Glomerular endothelial cell (primary cell): Measurements from ENCODE around the gene PRKG1. TPM values are rescaled to one million over a fixed set of nuclear protein-coding genes. Genes with fewer than 3 reads are reported as not detected.
"Not testable (repeated sequence)": the region's sequence is repeated elsewhere in the genome, so short reads cannot be mapped to it uniquely, and the experiment has no call there.

Source experiments
- DNase-seq: peaks from one replicate; pipeline ENCODE4 v3.0.0-alpha.2; 2011; ENCODE audit warnings: low read depth, low spot score; ENCODE audit errors: extremely low read depth
- total RNA-seq: library from RNA; depleted of rRNA; stranded (reverse); fragments of >200 nt; gene quantifications from 2 replicates; pipeline ENCODE4 v1.2.3, GENCODE V29; 2015

Gene PRKG1
- total RNA-seq, 1 donor from 2014 or later, result 4.9 TPM

DNA sequence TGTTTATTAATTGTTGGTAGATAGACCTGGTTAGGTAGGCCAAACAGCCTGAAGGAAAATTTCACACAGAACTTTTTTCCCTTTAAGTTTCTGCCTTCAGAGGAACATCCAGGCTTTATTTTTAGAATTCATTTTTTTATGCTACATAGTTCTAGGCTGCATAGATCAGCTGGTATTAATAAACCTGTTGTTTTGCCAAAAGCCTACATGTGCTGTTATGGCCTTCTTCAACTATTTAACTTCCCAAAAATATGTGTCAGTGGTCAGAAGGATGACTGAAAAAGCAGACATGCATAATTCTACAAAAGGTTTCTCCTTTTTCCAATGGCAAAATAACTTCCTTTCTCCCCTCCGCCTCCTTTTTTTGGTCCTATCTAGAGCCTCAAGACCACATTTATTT, 936.8 kb downstream of the PRKG1 start:
- DNase-seq, result no peak

DNA sequence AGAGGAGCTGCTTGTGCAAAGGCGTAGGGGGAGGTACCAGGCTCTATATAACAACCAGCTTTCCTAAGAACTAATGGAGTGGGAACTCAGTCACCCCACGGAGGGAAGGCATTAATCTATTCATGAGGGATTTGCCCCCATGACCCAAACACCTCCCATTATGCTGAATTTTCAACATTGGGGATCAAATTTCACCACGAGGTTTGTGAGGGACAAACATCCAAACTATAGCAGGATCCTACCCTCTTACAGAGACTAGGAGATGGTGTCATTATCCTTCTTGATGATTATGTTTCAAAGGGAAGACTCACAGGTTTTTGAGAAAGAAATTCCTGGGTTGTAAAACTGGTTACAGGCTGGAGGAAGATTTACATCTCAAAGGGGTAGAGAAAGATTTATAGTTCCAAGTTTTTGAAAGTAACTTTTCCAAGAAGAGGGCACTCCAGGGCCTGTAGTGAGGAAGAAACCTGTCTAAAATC, 944.8 kb downstream of the PRKG1 start:
- no peak for DNase-seq

DNA sequence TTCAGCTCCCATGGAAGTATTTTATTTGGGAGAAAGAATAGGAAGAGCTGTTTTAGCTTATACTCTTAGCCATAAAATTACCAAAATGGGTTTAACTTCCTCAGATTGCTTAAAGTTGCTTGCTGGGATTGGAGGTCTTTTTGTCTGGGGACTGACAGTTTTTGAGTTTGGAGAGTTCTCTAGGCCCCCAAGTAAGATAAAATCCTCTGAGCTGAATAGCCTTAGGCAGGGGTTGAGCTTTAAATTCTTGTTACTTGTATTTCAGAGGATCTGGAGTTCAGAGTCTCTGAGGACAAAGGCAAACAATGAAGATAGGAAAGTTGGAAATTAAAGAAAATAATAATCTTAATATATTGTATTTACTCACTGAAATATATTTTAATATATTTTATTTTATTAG, 945.4 kb downstream of the PRKG1 start:
- DNase-seq, result no peak

DNA sequence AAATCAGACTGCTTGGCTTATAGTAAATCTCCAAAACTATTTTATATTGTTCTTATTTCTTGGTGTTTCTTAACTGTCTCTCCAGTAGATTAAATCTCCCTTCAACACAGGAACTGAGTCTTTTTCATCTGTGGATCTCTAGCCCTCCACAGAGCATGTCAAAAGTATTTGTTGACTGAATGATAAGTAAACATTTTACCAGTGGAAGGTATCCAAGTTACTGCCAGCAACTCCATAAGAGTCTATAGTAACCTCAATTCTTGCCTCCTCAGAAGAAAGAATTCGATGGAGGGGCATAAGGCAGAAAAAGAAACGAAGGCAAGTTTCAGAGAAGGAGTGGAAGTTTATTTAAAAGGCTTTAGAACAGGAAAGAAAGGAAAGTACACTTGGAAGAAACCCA, 945.9 kb downstream of the PRKG1 start:
- no peak for DNase-seq

DNA sequence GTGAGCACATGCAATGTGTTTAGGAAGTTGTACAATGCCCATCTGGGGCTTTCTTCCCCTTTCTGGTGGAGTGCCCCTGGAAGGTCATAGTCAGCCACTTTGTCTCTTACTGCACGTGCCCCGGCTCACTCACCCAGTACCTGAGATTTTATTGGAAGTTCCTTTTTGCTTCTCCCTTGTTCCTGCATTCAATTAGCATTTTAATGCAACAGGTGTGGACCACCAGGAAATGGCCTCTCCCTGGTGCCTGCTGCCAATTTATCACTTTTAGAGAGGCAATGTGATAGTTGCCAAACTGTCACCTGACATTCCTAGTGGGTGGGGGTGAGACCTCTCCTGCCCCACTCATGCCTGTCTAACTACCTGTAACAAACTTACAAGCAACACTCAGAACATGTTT, 946.4 kb downstream of the PRKG1 start:
- no peak for DNase-seq

DNA sequence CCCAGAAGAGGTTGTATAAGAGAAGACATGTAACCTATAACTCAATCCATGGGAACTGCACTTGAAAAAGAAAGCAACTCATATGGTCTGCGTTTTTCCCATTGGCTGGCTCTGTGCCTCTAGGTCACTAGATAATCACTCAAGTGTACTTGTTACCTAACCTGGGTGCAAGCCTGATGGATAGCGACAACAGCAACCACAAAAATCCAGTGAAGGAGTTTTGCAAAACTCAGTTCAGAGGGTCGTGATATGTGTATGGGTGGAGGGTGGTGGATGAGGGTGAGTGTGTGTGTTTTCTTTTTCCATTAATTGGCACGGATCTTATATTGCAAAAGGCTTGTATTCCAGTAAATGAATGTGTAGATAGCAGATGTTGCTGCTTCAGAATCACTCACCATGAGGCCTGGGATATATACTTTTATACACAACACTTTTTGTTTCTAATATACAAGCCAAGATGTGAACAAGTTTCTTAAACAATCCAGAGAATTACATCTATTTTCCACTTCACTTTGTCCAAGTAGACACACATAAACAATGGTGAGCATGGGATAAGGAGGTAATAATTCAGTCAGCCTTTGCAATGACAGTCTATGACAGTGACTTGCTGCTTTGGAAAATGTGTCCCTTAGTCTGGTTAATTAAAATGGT, 952.9 kb downstream of the PRKG1 start:
- no peak for DNase-seq

DNA sequence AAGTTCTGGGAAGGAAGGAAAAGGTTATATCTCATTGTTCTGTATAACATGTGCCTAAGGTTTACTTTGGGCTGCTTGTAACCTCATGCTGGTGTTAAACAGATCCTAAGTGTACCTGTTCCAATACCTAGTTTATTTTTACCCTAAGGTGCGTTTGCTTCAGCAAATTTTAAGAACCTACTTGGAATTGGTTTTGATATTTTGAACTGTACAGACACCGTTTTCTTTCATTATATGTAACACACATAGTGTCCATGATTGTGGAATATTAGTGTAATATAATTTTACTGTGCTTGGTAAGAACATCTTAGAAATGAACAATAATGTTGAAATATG, 954.2 kb downstream of the PRKG1 start:
- DNase-seq, result no peak

DNA sequence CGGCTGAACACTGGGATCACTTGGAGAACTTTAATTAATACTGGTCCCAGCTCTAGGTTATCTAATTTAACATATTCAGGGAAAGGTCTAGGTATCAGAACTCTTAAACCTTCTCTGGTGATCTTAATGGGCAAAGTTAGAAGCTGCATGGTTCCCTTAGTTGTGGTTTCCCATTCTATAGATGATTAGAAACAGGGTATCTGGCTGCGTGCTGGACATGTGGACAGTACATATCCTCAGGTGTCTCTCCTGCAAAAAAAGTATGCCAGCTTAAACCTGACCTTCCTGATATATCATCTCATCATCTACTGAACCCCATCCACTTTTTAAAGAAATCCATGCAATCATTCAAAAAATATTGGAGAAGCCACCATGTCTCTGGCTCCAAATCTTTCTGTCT, 955.3 kb downstream of the PRKG1 start:
- no peak for DNase-seq

DNA sequence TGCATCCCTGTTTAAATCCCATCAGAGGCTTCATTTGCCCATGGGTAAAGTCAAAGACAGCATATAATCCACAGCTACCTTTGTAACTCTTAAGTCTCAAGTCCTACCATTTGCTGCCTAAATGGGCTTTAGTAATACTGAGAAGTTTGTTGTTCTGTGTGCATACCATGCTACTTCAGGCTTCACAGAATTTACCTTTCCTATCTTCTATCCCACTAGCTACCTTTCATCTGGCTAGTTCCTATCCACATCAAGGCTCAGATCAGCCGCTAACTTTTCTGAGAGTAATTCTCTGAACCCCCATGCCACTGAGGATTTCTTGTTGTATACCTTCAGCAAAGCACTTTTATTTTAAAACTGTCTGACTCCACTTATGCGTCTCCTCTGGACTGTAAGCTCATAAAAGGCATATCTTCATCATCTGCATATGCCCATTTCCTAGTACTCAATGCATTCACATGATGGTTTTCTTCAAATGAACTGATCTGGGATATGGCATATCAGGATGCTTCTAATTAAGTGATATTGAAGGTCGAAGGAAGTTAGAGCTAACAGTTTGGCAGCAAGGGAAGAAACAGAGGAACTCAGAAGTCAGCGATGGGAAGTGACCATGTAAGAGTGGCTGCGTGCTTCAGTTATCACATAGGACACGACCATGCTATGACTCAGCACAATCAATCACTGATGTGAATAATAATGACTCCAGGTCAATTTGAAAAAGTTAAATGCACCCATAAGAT, 955.9 kb downstream of the PRKG1 start:
- no peak for DNase-seq

DNA sequence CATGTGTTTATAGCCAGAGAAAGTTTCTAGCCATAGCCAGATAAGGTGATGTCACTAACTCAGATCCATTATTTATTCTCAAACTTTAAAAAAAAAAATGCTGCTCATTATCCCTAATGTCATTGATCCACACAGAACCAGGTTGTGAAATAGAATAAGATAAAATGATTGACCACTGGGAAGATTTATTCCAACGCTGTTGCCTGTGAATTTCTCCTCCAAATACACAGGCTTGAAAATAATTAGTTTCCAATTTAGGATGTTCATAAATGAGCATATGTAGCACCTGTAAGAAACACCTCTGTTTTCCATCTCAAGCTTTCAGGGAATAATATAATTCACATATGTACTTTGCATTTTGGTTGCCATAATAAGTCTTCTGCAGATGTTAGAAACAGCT, 956.7 kb downstream of the PRKG1 start:
- no peak for DNase-seq

DNA sequence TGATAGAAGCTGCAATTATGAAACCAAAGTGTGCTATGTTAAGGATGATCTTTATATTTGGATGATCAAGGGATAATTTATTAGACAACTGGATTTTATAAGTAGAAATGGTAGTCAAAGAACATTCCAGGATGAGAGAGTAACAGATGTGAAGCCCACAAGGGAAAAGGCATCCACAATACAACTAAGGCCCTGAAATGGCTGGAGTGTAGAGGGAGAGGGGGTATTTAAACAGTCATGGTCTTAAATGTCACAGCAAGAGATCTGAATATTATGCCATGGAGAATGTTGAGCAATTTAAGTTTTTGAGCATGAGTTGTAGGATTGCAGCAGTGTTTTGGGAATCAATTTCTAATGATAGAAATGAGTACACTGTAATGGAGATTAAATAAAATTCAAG, 957.5 kb downstream of the PRKG1 start:
- no peak for DNase-seq

DNA sequence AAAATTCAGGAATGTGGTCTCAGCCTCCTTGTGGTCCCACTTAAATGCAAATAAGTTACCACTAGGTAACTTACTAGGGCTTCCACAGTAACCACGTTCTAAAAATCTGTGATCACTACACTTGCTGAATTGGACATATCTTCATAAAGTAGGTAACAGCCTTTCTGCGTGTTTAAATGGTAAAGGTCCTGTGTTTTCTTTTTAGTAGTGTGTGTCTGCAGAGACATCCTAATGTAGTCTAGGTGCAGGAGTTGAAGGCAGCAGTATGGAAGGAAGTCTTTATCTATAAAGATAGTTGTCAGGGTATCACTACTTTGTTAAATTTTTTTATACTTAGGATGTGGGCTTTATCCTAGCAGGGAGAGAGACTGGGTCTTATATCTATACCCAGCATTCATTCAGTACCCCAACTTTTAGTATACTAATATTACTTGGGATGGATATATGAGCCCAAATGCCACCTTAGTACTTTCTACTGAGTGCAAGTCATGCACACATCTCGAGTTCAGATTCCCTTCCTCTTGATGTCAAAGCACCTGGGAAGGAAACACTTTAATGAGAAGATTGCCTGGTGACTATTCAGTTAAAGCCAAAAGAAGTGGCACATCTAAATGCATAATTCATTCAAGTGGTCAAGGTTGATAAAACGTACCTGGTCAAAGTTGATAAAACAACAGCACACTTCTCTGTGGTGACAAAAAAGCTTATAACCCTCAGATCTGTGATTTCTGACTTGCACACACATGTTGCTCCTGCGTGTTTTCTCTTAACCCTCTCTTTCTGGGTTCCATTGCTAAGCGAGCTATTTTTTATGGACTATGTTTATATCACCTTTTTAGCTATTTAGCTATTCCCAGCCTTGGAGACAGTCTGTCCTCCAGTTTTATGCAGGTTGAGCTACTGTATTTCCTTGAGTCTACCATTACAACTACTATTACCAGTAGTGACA, 958.7 kb downstream of the PRKG1 start:
- no peak for DNase-seq

DNA sequence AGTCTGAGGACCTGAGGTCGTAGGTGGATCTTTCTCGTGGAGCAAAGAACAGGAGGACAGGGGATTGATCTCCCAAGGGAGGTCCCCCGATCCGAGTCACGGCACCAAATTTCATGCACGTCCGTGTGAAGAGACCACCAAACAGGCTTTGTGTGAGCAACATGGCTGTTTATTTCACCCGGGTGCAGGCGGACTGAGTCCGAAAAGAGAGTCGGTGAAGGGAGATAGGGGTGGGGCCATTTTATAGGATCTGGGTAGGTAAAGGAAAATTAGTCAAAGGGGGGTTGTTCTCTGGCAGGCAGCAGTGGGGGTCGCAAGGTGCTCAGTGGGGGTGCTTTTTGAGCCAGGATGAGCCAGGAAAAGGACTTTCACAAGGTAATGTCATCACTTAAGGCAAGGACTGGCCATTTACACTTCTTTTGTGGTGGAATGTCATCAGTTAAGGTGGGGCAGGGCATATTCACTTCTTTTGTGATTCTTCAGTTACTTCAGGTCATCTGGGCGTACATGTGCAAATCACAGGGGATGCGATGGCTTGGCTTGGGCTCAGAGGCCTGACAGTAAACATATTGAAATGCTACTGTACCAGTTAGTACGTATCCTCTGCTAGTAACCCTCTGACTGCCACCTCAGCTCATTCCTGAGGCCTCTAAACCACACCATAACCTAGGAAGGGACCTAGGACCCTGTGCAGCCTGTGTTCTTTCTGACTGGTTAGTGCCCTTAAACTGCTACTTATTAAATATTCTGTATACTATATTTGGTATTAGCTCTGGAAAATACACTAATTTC, 964.9 kb downstream of the PRKG1 start:
- DNase-seq, result not testable (repeated sequence)

DNA sequence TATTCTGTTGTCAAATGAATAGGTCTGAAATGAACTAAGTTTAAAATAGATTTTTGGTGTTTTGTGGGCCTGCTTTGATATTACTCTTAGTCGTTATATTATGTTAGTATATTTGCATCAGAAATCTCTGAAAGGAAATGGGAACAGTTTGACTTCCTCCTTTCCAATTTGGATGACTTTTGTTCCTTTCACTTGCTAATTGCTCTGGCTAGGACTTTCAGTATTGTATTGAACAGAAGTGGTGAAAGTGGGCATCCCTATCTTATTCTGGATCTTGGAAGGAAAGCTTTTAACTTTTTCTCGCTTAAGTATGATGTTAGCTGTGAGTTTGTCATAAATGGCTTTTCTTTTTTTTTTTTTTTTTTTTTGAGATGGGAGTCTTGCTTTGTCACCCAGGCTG, 966.2 kb downstream of the PRKG1 start:
- no peak for DNase-seq

DNA sequence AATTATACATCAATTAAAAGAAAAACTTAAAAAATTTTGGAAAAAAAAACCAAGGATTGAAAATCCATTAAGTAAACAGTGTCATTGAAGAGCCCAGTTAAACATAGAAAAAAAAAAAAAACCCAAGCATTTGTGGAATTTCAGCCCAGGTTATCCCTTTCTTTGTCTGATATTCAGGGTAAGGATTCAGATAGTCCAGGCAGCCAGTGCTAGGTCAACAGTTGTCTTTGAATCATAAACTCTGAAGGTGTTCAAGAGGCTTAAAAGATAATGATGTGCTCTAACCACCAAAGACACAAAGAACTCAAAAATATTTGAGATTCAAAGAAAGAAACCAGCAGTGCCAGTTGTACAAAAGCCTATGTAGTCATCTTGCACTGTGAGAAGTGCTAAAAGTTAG, 969.5 kb downstream of the PRKG1 start:
- DNase-seq, result no peak

DNA sequence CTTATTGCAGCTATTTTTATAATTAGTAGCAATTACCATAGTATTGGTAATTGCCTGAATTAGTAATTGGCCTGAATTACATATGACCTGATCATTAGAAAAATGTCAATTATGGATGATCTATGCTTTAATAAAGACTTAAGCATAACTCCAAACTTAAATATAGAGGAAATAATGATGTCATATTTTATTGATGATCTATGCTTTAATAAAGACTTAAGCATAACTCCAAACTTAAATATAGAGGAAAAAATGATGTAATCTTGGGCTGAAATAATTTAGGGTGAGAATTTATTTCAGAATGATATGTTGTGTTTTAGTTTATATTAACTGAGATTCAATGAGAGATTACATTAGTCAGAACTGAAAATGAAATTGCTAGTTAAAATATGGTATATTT, 973.8 kb downstream of the PRKG1 start:
- DNase-seq, result no peak

DNA sequence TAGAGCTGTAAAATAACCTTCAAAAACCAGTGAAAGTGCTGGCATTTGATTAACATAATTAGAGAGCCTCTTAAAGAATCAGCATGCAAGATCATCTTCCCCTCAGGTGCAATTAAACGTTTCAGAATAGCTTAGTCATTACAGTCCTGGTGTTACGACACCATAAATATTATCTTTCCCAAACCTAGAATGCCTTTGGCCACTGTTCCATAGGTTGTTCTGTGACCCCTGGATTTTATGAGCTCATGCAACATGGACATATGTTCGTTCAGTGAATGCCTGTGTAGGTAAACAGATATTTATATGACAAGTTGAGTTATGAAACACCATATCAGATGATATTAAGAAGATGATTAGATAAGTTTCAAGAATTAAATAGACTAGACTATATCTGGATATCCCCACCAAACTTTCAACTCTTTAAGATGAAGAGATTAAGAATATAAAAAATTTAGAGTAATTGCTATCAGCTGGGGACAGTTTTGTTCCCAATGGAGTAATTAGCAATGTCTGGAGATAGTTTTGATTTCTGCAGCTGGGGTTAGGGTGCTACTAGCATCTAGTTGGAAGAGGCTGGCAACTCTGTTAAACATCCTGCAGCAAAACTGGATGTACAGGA, 976.3 kb downstream of the PRKG1 start:
- DNase-seq, result no peak

DNA sequence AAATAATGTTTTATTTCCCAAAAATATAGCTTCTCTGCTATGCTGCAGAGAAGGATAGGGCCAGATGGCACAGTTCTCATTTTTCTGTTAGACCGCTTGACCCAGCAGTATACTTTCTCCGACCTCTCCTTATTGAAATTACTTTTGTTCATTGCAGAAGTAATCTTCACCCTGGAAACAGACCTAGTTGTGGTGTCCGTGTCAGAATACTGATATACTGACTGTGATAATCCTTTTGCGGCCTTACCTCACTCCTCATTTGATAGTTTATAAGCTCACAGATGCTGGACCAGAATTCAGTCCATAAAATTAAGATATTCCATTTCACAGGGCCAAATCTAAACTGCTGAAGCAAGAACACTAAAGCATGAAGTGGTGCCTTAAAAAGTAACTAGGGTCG, 979.2 kb downstream of the PRKG1 start:
- DNase-seq, result no peak

DNA sequence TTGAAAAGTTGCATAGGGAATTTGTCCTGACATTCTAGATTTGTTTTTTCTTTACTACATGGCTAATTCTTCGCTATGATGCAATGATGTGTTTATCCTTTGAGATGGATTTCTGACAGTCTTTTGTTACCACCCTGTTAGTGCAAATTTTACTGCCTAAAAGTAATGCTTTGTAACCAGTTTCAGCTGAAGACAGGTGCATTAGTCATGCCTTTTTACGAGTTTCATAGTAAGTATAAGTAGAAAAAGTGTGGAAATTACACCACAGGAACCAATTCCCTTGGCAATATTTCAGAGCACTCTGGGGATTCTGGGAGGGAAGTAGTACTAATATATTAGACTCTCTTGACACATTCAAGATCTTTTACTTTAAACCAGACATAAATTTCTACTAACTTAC, 982.0 kb downstream of the PRKG1 start:
- DNase-seq, result no peak

DNA sequence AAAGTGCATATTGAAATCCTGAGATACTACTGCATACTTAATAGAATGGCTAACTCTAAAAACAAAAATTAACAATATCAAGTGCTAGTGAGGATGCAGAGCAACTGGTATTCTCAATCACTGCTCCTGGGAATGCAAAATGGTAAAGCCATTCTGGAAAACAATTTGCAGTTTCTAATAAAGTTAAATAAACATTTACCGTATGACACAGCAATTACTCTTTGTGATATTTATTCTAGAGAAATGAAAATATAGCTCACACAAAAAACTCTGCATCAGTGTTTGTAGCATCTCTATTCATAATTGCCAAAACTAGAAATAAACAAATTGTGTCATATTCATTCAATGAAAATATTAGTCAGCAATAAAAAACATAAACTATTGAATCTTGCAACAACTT, 984.8 kb downstream of the PRKG1 start:
- DNase-seq, result no peak
